Measurements from ENCODE around the gene VRK2. TPM values are rescaled to one million over a fixed set of nuclear protein-coding genes. Genes with fewer than 3 reads are reported as not detected.

Gene VRK2
- total RNA-seq, 1 experiment from 2014 or later: 27.6 TPM

GRCh38 chr2:58107803-58108710, 61.5 kb downstream of the VRK2 start:
- no peak for TF ChIP-seq EZH2 (IDR thresholded peaks at IDR 0.05; ENCODE audit: low read length, unreplicated experiment)
- no peak for TF ChIP-seq EZH2phosphoT487 (IDR thresholded peaks at IDR 0.05; ENCODE audit: borderline replicate concordance, low read length)
- TF ChIP-seq, protein P1, sequence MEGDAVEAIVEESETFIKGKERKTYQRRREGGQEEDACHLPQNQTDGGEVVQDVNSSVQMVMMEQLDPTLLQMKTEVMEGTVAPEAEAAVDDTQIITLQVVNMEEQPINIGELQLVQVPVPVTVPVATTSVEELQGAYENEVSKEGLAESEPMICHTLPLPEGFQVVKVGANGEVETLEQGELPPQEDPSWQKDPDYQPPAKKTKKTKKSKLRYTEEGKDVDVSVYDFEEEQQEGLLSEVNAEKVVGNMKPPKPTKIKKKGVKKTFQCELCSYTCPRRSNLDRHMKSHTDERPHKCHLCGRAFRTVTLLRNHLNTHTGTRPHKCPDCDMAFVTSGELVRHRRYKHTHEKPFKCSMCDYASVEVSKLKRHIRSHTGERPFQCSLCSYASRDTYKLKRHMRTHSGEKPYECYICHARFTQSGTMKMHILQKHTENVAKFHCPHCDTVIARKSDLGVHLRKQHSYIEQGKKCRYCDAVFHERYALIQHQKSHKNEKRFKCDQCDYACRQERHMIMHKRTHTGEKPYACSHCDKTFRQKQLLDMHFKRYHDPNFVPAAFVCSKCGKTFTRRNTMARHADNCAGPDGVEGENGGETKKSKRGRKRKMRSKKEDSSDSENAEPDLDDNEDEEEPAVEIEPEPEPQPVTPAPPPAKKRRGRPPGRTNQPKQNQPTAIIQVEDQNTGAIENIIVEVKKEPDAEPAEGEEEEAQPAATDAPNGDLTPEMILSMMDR (conservative IDR thresholded peaks at IDR 0.05; ENCODE audit: low read depth, low read length): no peak
- H3K4me2 ChIP-seq (ENCODE audit: low read length): peak overlapping the region; percentile 62
- ATAC-seq: peak; percentile 79
- no peaks in the 10 kb centered on the region for H4K20me1 ChIP-seq (ENCODE audit: low read length)
- H3K9me3 ChIP-seq (ENCODE audit: low read length): no peaks in the 10 kb centered on the region
- H3K9me2 ChIP-seq (replicated peaks; ENCODE audit: low read length): no peaks in the 10 kb centered on the region
- intact Hi-C loops (cut with micrococcal nuclease): loop anchor here (2.0 to 10.0 kb wide), 4 partner anchors 61 to 241 kb away; partner anchors contain the start of gene VRK2
- peaks cover 58% of the 10 kb centered on the region for H3K79me2 ChIP-seq (ENCODE audit: low read length)
- H3F3A ChIP-seq (ENCODE audit: low read length, unreplicated experiment): peaks cover 7% of the 10 kb centered on the region
- H3K9ac ChIP-seq (ENCODE audit: low read length): peak overlapping the region; percentile 91
- H3K4me3 ChIP-seq (ENCODE audit: low read length): peak overlapping the region; percentile 25
- no peaks in the 10 kb centered on the region for H3K27me3 ChIP-seq (ENCODE audit: low read length)
- ChIA-PET CTCF (no interaction called here), POLR2A (ENCODE audit: unreplicated experiment) (interaction anchor here (0.6 kb wide), 1 partner anchor 10 kb away, joined by 4 read pairs; no protein-coding TSS in a partner anchor)
- peak overlapping the region; percentile 99 for H3K27ac ChIP-seq (ENCODE audit: low read length)
- TSS peak; percentile 81 for BruUV-seq (replicated peaks)
- DNase-seq: peak; percentile 93
- no peak overlapping the region for H2AFZ ChIP-seq (ENCODE audit: low read length)
- peaks cover 63% of the 10 kb centered on the region for H3K4me1 ChIP-seq (ENCODE audit: insufficient read depth, low read length)
- peaks cover 13% of the 10 kb centered on the region for H3K36me3 ChIP-seq (ENCODE audit: low read depth, low read length)

GRCh38 chr2:58109481-58109880, 62.9 kb downstream of the VRK2 start:
- Histone ChIP-seq H3K27me3 (ENCODE audit: low read length) (no peaks in the 10 kb centered on the region), H3K4me1 (ENCODE audit: insufficient read depth, low read length) (peaks cover 67% of the 10 kb centered on the region), H2AFZ (ENCODE audit: low read length) (no peak overlapping the region), H3K9me3 (ENCODE audit: low read length) (no peaks in the 10 kb centered on the region), H3F3A (ENCODE audit: low read length, unreplicated experiment) (peaks cover 7% of the 10 kb centered on the region), H3K4me2 (ENCODE audit: low read length) (peak overlapping the region; percentile 50; the same call in 1 of the 2 replicates), H3K27ac (ENCODE audit: low read length) (peak overlapping the region; percentile 99), H3K9me2 (replicated peaks; ENCODE audit: low read length) (no peaks in the 10 kb centered on the region), H4K20me1 (ENCODE audit: low read length) (no peaks in the 10 kb centered on the region), H3K4me3 (ENCODE audit: low read length) (no peak overlapping the region), H3K79me2 (ENCODE audit: low read length) (peaks cover 48% of the 10 kb centered on the region), H3K9ac (ENCODE audit: low read length) (peak overlapping the region; percentile 91), H3K36me3 (ENCODE audit: low read depth, low read length) (peaks cover 13% of the 10 kb centered on the region)
- TF ChIP-seq EZH2phosphoT487 (IDR thresholded peaks at IDR 0.05; ENCODE audit: borderline replicate concordance, low read length) (no peak), EZH2 (IDR thresholded peaks at IDR 0.05; ENCODE audit: low read length, unreplicated experiment) (no peak)
- TF ChIP-seq, protein P1 (conservative IDR thresholded peaks at IDR 0.05; ENCODE audit: low read depth, low read length): no peak
- ATAC-seq: no peak
- ChIA-PET CTCF (no interaction called here), POLR2A (ENCODE audit: unreplicated experiment) (interaction anchor here (0.9 kb wide), 1 partner anchor 63 kb away, joined by 3 read pairs; no protein-coding TSS in a partner anchor)
- no peak for DNase-seq
- BruUV-seq (replicated peaks): no TSS peak
- intact Hi-C loops (cut with micrococcal nuclease): loop anchor here (2.0 to 10.0 kb wide), 4 partner anchors 63 to 242 kb away; partner anchors contain the start of gene VRK2
